Epithelial cell of esophagus (primary cell): ENCODE measurements around the gene HIP1.

Experiments used
- DNase-seq: peaks from one replicate; pipeline ENCODE4 v3.0.0; 2010; ENCODE audit warnings: low read depth
- H3K4me3 ChIP-seq: 2 replicates; pipeline ENCODE4 v1.5.1; 2011; ENCODE audit warnings: mild to moderate bottlenecking, low read length, control low read depth
- TF ChIP-seq, protein P1 (sequence below): IDR thresholded peaks from 2 replicates; pipeline ENCODE4 v1.5.1; 2011; ENCODE audit warnings: low read depth, mild to moderate bottlenecking, low read length, control low read depth, inconsistent platforms; ENCODE audit not compliant: insufficient read depth; ENCODE audit errors: missing control alignments

HIP1 gene

DNA sequence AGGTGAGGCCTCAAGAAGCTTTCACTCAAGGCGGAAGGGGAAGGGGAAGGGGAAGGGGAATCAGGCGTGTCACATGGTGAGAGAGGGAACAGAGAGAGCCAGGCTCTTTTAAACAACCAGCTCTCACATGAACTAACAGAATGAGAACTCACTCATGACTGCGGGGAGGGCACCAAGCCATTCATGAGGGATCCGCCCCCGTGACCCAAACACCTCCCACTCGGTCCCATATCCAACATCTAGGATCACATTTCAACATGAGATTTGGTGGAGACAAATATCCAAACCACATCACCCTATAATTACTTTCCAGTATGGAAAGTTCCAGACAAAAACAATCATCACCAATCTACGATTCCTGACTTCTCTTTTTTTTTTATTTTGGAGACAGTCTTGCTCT lies 22.9 kb downstream of the HIP1 start:
- no peak for DNase-seq
- H3K4me3 ChIP-seq: no peak overlapping the region
- TF ChIP-seq, protein P1, sequence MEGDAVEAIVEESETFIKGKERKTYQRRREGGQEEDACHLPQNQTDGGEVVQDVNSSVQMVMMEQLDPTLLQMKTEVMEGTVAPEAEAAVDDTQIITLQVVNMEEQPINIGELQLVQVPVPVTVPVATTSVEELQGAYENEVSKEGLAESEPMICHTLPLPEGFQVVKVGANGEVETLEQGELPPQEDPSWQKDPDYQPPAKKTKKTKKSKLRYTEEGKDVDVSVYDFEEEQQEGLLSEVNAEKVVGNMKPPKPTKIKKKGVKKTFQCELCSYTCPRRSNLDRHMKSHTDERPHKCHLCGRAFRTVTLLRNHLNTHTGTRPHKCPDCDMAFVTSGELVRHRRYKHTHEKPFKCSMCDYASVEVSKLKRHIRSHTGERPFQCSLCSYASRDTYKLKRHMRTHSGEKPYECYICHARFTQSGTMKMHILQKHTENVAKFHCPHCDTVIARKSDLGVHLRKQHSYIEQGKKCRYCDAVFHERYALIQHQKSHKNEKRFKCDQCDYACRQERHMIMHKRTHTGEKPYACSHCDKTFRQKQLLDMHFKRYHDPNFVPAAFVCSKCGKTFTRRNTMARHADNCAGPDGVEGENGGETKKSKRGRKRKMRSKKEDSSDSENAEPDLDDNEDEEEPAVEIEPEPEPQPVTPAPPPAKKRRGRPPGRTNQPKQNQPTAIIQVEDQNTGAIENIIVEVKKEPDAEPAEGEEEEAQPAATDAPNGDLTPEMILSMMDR: no peak

DNA sequence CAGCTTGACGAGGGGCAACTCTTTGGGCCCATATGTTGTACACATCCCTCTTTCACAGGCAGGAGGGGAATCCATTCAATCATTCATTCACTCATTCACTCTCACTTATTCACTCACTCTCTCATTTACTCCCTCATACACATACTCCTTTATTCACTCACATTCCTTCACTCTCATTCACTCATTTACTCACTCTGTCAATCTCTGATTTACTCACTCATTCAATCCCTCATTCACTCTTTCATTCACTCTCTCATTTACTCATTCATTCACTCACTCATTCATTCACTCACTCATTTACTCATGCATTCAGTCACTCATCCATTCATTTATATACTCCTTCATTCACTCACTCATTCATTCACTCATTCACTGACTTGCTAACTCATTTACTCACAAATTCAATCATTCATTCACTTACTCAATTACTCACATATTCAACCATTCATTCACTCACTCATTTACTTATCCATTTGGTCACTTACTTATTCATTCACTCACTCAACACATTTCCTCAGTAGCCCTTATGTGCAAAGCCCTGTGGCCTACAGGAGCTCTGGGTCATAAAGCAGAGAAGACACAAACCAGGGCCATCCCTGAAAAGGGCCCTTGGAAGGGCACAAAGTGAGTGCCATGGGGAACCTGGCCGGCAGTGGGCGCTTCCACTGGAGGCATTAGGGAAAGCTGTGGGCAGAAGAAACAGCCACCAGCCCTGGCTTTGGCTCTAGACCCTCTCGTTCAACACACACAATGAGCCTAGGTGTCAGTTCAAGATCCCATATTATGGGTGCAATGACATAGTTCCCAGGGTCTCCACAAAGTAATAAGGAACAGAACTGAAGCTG lies 26.0 kb downstream of the HIP1 start:
- TF ChIP-seq, protein P1: no peak
- no peak for DNase-seq
- no peak overlapping the region for H3K4me3 ChIP-seq

DNA sequence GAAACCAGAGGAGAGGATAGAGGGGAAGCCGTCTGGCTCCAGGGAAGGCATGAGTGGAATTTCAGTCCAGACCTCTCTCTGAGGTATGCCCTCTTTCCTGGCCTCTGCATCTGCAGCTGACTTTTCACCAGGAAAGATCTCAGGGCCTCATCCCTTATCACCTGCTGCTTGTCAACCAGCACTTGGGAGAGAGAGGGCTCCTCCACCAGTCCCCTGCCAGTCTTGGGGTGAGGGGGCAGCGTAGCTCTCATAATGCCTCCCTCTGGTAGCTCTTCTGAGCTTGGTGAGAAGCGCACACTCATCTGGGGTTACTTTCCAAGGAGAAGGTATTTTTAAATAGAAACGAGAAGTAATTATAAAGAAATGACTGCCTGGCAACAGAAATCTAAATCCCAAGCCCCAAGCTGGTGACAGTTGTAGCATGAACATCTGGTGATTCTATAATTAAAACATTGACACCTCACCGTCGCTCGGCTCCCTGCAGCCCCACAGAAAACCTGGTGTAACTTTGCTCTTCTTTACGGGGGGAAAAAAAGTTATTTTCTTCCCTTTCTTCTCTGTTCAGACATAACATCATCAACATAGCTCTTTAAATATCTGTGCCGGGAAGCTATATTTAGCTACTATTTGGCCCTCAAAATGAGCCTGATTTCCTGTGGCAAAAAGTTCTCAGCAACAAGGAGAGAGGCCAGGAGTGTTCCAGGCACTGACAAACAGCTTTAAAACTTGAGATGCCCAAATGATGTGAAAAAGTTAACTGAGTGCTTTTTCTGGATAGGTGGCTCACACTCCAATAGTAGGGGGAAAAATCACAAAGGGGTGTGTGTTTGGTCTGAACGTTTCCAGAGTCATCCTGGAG lies 26.9 kb downstream of the HIP1 start:
- TF ChIP-seq, protein P1: no peak
- no peak for DNase-seq
- no peak overlapping the region for H3K4me3 ChIP-seq

DNA sequence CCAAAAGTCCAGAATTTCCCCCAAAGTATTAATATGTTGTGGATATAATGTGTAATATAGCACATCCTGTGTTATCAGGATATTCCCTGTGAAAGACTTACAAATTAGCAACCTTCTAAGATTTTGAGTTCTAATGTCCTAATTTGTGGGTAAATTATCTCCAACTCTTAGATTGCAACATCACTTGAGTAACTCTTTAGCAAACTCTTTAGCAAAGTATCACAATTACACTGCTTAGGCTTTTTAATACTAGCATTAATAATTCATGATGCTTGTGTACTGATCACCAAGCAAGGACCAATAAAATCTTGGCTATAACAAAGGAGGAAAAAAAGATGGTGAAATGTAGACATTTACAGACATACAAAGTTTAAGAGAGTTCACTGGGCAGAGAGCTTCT lies 27.7 kb downstream of the HIP1 start:
- TF ChIP-seq, protein P1: no peak
- DNase-seq: no peak
- H3K4me3 ChIP-seq: no peak overlapping the region

DNA sequence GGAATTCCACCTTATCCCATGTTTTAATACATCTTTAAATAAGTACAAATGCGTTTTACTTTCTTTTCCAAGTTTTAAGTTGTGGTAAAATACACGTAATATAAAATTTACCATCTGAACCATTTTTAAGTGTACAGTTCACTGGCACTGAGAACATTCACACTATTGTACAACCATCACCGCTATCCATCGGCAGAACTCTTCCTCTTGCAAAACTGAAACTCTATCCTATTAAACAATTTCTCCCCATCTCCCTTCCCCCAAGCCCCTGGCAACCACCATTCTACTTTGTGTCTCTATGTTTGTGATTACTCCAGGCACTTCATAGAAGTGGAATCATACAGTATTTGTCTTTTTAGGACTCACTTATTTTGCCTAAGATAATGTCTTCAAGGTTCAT lies 33.8 kb downstream of the HIP1 start:
- TF ChIP-seq, protein P1: no peak
- no peak for DNase-seq
- no peak overlapping the region for H3K4me3 ChIP-seq

DNA sequence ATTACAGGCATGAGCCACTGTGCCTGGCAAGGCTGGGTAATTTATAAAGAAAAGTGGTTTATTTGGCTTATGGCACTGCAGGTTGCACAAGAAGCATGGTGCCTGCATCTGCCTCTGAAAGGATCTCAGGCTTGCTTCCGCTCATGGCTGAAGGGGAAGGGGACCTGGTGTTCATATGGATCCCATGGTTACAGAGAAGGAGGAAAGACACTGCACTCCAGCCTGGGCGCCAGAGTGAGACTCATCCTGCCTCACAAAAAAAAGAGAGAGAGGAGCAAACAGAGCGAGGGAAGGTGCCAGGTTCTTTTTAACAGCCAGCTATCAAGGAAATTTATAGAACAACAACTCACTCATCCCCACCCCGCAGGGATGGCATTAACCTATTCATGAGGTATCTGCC lies 36.2 kb downstream of the HIP1 start:
- TF ChIP-seq, protein P1: no peak
- no peak overlapping the region for H3K4me3 ChIP-seq
- DNase-seq: no peak
